ENCODE measurements around the gene PRM1.

DNA sequence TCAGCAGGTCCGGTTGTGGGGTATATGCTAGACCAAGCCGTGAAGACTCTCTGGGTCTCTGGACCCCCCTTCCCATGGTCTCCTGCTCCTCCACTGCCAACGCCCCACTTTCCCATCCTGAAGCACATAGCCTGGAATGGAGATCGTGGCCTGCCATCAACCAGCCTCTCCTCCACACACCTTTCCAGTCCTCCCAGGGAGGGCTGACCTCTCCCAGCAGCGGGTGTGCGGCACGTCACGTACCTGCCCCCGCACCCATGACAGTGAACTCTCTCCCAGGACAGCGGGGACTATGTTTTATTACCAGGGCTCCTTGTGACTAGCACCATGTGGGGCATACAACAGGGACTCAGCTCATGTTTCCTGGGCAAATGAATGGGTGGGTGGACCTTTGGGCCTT, 9.5 kb downstream of the PRM1 start:
- TF ChIP-seq, protein P1, sequence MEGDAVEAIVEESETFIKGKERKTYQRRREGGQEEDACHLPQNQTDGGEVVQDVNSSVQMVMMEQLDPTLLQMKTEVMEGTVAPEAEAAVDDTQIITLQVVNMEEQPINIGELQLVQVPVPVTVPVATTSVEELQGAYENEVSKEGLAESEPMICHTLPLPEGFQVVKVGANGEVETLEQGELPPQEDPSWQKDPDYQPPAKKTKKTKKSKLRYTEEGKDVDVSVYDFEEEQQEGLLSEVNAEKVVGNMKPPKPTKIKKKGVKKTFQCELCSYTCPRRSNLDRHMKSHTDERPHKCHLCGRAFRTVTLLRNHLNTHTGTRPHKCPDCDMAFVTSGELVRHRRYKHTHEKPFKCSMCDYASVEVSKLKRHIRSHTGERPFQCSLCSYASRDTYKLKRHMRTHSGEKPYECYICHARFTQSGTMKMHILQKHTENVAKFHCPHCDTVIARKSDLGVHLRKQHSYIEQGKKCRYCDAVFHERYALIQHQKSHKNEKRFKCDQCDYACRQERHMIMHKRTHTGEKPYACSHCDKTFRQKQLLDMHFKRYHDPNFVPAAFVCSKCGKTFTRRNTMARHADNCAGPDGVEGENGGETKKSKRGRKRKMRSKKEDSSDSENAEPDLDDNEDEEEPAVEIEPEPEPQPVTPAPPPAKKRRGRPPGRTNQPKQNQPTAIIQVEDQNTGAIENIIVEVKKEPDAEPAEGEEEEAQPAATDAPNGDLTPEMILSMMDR (IDR thresholded peaks at IDR 0.05; ENCODE audit: borderline replicate concordance, extremely low read depth, low read length, poor library complexity, severe bottlenecking) = no peak
- no peak for TF ChIP-seq EZH2 (IDR thresholded peaks at IDR 0.05; ENCODE audit: borderline replicate concordance, low read depth, low read length, severe bottlenecking)
